ENCODE data around the gene CELA3B. TPM values are rescaled to one million over a fixed set of nuclear protein-coding genes. Genes with fewer than 3 reads are reported as not detected.
"Not testable (repeated sequence)": the region's sequence is repeated elsewhere in the genome, so short reads cannot be mapped to it uniquely, and the experiment has no call there.

Gene CELA3B
- total and polyA plus RNA-seq, 2 of the 8 experiments (the other 6 are each of a cell fraction or from before 2014, with no cell fraction given): not detected

GRCh38 chr1:22005261-22006149 lies 28.7 kb downstream of the CELA3B start:
- FAIRE-seq: peak; percentile 57
- H4K91ac ChIP-seq (replicated peaks; ENCODE audit: insufficient read length, low read length); H3K4me1 ChIP-seq (replicated peaks in 1 of 4; ENCODE audit: control insufficient read depth in 3 of 4, insufficient read depth in 4 of 4, low read length in 3 of 4); H3K27me3 ChIP-seq (replicated peaks in 1 of 4; ENCODE audit: control insufficient read depth in 3 of 4, extremely low read depth in 1 of 4, insufficient read depth in 3 of 4, low read length in 3 of 4); H3K9ac ChIP-seq (replicated peaks in 1 of 4; ENCODE audit: extremely low read depth in 1 of 4, low read depth in 3 of 4, low read length in 3 of 4); H3K4me2 ChIP-seq (ENCODE audit: insufficient read depth in 1 of 2, low read depth in 2 of 2, low read length in 2 of 2); H3K18ac ChIP-seq (ENCODE audit: extremely low read depth, low read length); H2BK5ac ChIP-seq (ENCODE audit: low read depth, low read length); H4K20me1 ChIP-seq (replicated peaks in 1 of 2; ENCODE audit: control insufficient read depth in 1 of 2, insufficient read depth in 2 of 2, low read length in 2 of 2); H3K23me2 ChIP-seq (ENCODE audit: low read depth, low read length); H3K14ac ChIP-seq (ENCODE audit: insufficient read length); H4K8ac ChIP-seq (ENCODE audit: extremely low read depth, insufficient read depth, low read length); H3K4me3 ChIP-seq (ENCODE audit: extremely low read depth in 1 of 4, insufficient read depth in 2 of 4, low read depth in 3 of 4, low read length in 4 of 4); H2AK5ac ChIP-seq (ENCODE audit: low read depth, low read length); H2BK12ac ChIP-seq (ENCODE audit: low read depth, low read length); H3K79me2 ChIP-seq (ENCODE audit: control insufficient read depth in 1 of 2, insufficient read depth in 2 of 2, low read length in 2 of 2); H3K36me3 ChIP-seq (ENCODE audit: control insufficient read depth in 2 of 4, insufficient read depth in 4 of 4, low read length in 3 of 4); H3K23ac ChIP-seq (ENCODE audit: insufficient read length); H3K9me3 ChIP-seq (ENCODE audit: insufficient read depth in 2 of 2, low read depth in 1 of 2, low read length in 1 of 2); H3K56ac ChIP-seq (replicated peaks; ENCODE audit: insufficient read length, low read depth, low read length); H3K27ac ChIP-seq (ENCODE audit: low read depth, low read length); H3K4ac ChIP-seq (replicated peaks; ENCODE audit: insufficient read length, low read depth, low read length); POLR2A ChIA-PET (ENCODE audit: partially characterized antibody); H2BK120ac ChIP-seq (replicated peaks; ENCODE audit: low read depth, low read length); H3K79me1 ChIP-seq (ENCODE audit: low read depth, low read length): not testable (repeated sequence)
- 75% methylated on average over 18 of the region's 18 CpGs; no CpG with 5 or more reads in 1 of the 2 experiments for WGBS, 2 experiments (ENCODE audit: extremely low coverage in 1 of 2, insufficient coverage in 1 of 2, insufficient read length in 1 of 2, insufficient replicate concordance in 2 of 2, low coverage in 1 of 2, low lambda C conversion rate in 2 of 2, missing lambda C conversion rate in 1 of 2)
- Histone ChIP-seq H4K5ac (ENCODE audit: insufficient read length, low read depth, low read length) (peak overlapping the region; percentile 15), H2BK20ac (ENCODE audit: low read length) (0 out of 2 replicates have a peak overlapping the region, but pooled peaks have one; percentile 48), H2BK15ac (ENCODE audit: low read length) (0 out of 2 replicates have a peak overlapping the region, but pooled peaks have one; percentile 46), H2AFZ (ENCODE audit: low read length) (peak overlapping the region; percentile 85; the same call in 1 of the 2 replicates)
- TF ChIP-seq, protein P1, sequence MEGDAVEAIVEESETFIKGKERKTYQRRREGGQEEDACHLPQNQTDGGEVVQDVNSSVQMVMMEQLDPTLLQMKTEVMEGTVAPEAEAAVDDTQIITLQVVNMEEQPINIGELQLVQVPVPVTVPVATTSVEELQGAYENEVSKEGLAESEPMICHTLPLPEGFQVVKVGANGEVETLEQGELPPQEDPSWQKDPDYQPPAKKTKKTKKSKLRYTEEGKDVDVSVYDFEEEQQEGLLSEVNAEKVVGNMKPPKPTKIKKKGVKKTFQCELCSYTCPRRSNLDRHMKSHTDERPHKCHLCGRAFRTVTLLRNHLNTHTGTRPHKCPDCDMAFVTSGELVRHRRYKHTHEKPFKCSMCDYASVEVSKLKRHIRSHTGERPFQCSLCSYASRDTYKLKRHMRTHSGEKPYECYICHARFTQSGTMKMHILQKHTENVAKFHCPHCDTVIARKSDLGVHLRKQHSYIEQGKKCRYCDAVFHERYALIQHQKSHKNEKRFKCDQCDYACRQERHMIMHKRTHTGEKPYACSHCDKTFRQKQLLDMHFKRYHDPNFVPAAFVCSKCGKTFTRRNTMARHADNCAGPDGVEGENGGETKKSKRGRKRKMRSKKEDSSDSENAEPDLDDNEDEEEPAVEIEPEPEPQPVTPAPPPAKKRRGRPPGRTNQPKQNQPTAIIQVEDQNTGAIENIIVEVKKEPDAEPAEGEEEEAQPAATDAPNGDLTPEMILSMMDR (IDR thresholded peaks at IDR 0.05; ENCODE audit: control extremely low read depth in 1 of 3, insufficient read depth in 1 of 3, low read depth in 1 of 3, low read length in 3 of 3): peak in 2 of 3 experiments; percentile 13 to 41; a peak in 2 of 4 replicates
- peak; percentile 31 to 42 for TF ChIP-seq RAD21 (IDR thresholded peaks at IDR 0.05 in 1 of 2, conservative IDR thresholded peaks at IDR 0.05 in 1 of 2; ENCODE audit: low read depth in 2 of 2, low read length in 2 of 2)
- CTCF ChIA-PET (ENCODE audit: partially characterized antibody): interaction anchor here (0.6 to 1.7 kb wide), 9 partner anchors 16 to 203 kb away, joined by 3 to 7 read pairs (median 3); no protein-coding TSS in a partner anchor
- peak in 1 of 2 experiments; percentile 78 for DNase-seq (ENCODE audit: low read depth in 1 of 2, low spot score in 2 of 2)

All from H1 (cell line).